Measurements from ENCODE around the gene ILRUN. TPM values are rescaled to one million over a fixed set of nuclear protein-coding genes. Genes with fewer than 3 reads are reported as not detected.

The ILRUN gene
- total RNA-seq, 1 experiment from 2014 or later = 64.6 TPM

- Histone ChIP-seq H3K27me3 (ENCODE audit: insufficient read depth, low read length) (no peaks in the 10 kb centered on the region), H3K56ac (ENCODE audit: insufficient read length, low read depth, low read length) (no peak overlapping the region), H3K79me2 (ENCODE audit: insufficient read depth, low read length) (peaks cover 23% of the 10 kb centered on the region; the same call in 1 of the 2 replicates), H3K4me2 (ENCODE audit: insufficient read depth, insufficient read length, low read length) (no peak overlapping the region), H4K91ac (ENCODE audit: insufficient read length, low read depth, low read length) (no peak overlapping the region), H3K27ac (ENCODE audit: insufficient read length, low read depth, low read length) (no peak overlapping the region), H3K23ac (ENCODE audit: insufficient read length, low read depth, low read length) (no peak overlapping the region), H2BK12ac (ENCODE audit: insufficient read length, low read depth, low read length) (no peak overlapping the region), H2BK120ac (ENCODE audit: low read depth, low read length, poor library complexity, severe bottlenecking) (no peak overlapping the region), H2BK15ac (ENCODE audit: low read depth, low read length) (no peak overlapping the region), H3K4me1 (ENCODE audit: insufficient read depth, low read length) (peaks cover 4% of the 10 kb centered on the region; the same call in 1 of the 2 replicates), H2BK20ac (ENCODE audit: low read depth, low read length, poor library complexity, severe bottlenecking) (no peak overlapping the region), H3K23me2 (ENCODE audit: insufficient read length, low read depth, low read length, poor library complexity, severe bottlenecking) (peaks cover 13% of the 10 kb centered on the region), H3T11ph (ENCODE audit: low read length) (no peak overlapping the region), H3K14ac (ENCODE audit: insufficient read depth, low read length) (no peak overlapping the region), H3K9ac (ENCODE audit: extremely low read depth, insufficient read length, low read length) (no peak overlapping the region), H3K4ac (ENCODE audit: low read depth, low read length) (no peak overlapping the region), H4K20me1 (ENCODE audit: control insufficient read depth, insufficient read depth, insufficient read length) (no peaks in the 10 kb centered on the region), H3K79me1 (ENCODE audit: insufficient read depth, low read depth, low read length, poor library complexity, severe bottlenecking) (peaks cover 6% of the 10 kb centered on the region), H3K9me3 (ENCODE audit: control insufficient read depth, low read depth, low read length) (no peaks in the 10 kb centered on the region), H3K18ac (ENCODE audit: insufficient read length, low read depth, low read length) (no peak overlapping the region), H2AFZ (ENCODE audit: low read length) (no peak overlapping the region), H4K5ac (ENCODE audit: insufficient read length, low read depth, low read length) (no peak overlapping the region), H2AK5ac (ENCODE audit: insufficient read length, low read length) (no peak overlapping the region), H4K8ac (replicated peaks; ENCODE audit: insufficient read length, low read depth, low read length) (no peak overlapping the region), H2BK5ac (ENCODE audit: insufficient read length, low read length) (no peak overlapping the region)
- no peak for DNase-seq
- WGBS (ENCODE audit: extremely low coverage, insufficient read length, low lambda C conversion rate) = no CpG with 5 or more reads among the region's 4 CpGs
- H3K27ac Mint-ChIP-seq = 0 out of 7 replicates have a peak overlapping the region, but pooled peaks of 1 of the 3 experiments have one; percentile 32
- peaks cover 19 to 26% of the 10 kb centered on the region in 2 experiments for H3K4me1 Mint-ChIP-seq
- H3K27me3 Mint-ChIP-seq (ENCODE audit: low read depth) = no peaks in the 10 kb centered on the region
- H3K36me3 Mint-ChIP-seq (ENCODE audit: insufficient read depth in 1 of 3, low read depth in 3 of 3) = peaks cover 5 to 17% (median 11%) of the 10 kb centered on the region in 3 experiments
- no peak overlapping the region for H3K4me3 Mint-ChIP-seq
- no peak for TF ChIP-seq CTCF (conservative IDR thresholded peaks at IDR 0.05)
- no peaks in the 10 kb centered on the region; a peak in 1 of 5 replicates for H3K9me3 Mint-ChIP-seq
Measured at GRCh38 chr6:34692280-34692679, 4.3 kb downstream of the ILRUN start.
